DMS79 treated with DMSO at 0.1 percent for 48 hours (cell line): ENCODE measurements around the gene NFATC2.

Experiments used
- DNase-seq: peaks from one replicate; lab custom pipeline; 2025; lab: John Stamatoyannopoulos, UW

The NFATC2 gene

GRCh38 chr20:51536116-51537069, 6.1 kb downstream of the NFATC2 start:
- DNase-seq, result peak; percentile 84

GRCh38 chr20:51535674-51536073, 6.8 kb downstream of the NFATC2 start:
- DNase-seq, result peak; percentile 19

GRCh38 chr20:51535075-51535386, 7.5 kb downstream of the NFATC2 start:
- no peak for DNase-seq

- DNase-seq, result no peak
Observed at GRCh38 chr20:51533291-51534172, 9.0 kb downstream of the NFATC2 start.

GRCh38 chr20:51532577-51533191, 9.8 kb downstream of the NFATC2 start:
- DNase-seq, result no peak

- no peak for DNase-seq
Observed at GRCh38 chr20:51531712-51532456, 10.6 kb downstream of the NFATC2 start.

GRCh38 chr20:51531141-51531710, 11.3 kb downstream of the NFATC2 start:
- no peak for DNase-seq

- no peak for DNase-seq
Observed at GRCh38 chr20:51529758-51530157, 12.8 kb downstream of the NFATC2 start.

- no peak for DNase-seq
Observed at GRCh38 chr20:51529081-51529681, 13.3 kb downstream of the NFATC2 start.

GRCh38 chr20:51528263-51529027, 14.1 kb downstream of the NFATC2 start:
- DNase-seq, result no peak

GRCh38 chr20:51526754-51527153, 15.8 kb downstream of the NFATC2 start:
- no peak for DNase-seq

GRCh38 chr20:51526106-51526470, 16.4 kb downstream of the NFATC2 start:
- peak; percentile 30 for DNase-seq

- no peak for DNase-seq
Observed at GRCh38 chr20:51525241-51526105, 17.0 kb downstream of the NFATC2 start.

GRCh38 chr20:51523276-51524013, 19.1 kb downstream of the NFATC2 start:
- no peak for DNase-seq

- DNase-seq, result no peak
Observed at GRCh38 chr20:51522207-51522606, 20.3 kb downstream of the NFATC2 start.

GRCh38 chr20:51517839-51518238, 24.7 kb downstream of the NFATC2 start:
- no peak for DNase-seq

GRCh38 chr20:51516855-51517254, 25.7 kb downstream of the NFATC2 start:
- DNase-seq, result no peak

- no peak for DNase-seq
Observed at GRCh38 chr20:51514836-51515235, 27.7 kb downstream of the NFATC2 start.

- DNase-seq, result no peak
Observed at GRCh38 chr20:51514249-51514648, 28.3 kb downstream of the NFATC2 start.
